HG03039 (cell line): ENCODE measurements around the gene MARK2.

Experiments
- ATAC-seq: cut with Tn5 transposase; IDR thresholded peaks from one replicate; pipeline ENCODE4 v1.9.1; 2021; ENCODE audit warnings: mild to moderate bottlenecking, moderate library complexity; ENCODE audit not compliant: unreplicated experiment

MARK2 gene

GRCh38 chr11:63920126-63920938 lies 81.4 kb downstream of the MARK2 start:
- no peak for ATAC-seq

GRCh38 chr11:63920939-63921417 lies 82.1 kb downstream of the MARK2 start:
- ATAC-seq: no peak

- no peak for ATAC-seq
Observed at GRCh38 chr11:63922673-63923192, 83.8 kb downstream of the MARK2 start.

- no peak for ATAC-seq
Observed at GRCh38 chr11:63923319-63923718, 84.4 kb downstream of the MARK2 start.

- ATAC-seq: no peak
Observed at GRCh38 chr11:63929616-63930015, 90.7 kb downstream of the MARK2 start.

- ATAC-seq: no peak
Observed at GRCh38 chr11:63931045-63931444, 92.1 kb downstream of the MARK2 start.

- ATAC-seq: no peak
Observed at GRCh38 chr11:63931876-63932275, 93.0 kb downstream of the MARK2 start.

GRCh38 chr11:63933459-63933858 lies 94.5 kb downstream of the MARK2 start:
- ATAC-seq: no peak

GRCh38 chr11:63937713-63938478 lies 99.0 kb downstream of the MARK2 start:
- peak; percentile 6 for ATAC-seq

GRCh38 chr11:63938479-63939396 lies 99.8 kb downstream of the MARK2 start, which contains the start of gene NAA40:
Gene NAA40, plus strand, starts transcription at chr11:63939002. Its CDS starts 95 bp downstream, at chr11:63939097.
- ATAC-seq: peak; percentile 87

- no peak for ATAC-seq
Observed at GRCh38 chr11:63939397-63939891, 100.5 kb downstream of the MARK2 start.

GRCh38 chr11:63940786-63941185 lies 101.9 kb downstream of the MARK2 start:
- ATAC-seq: no peak

- no peak for ATAC-seq
Observed at GRCh38 chr11:63941901-63942300, 103.0 kb downstream of the MARK2 start.

- ATAC-seq: no peak
Observed at GRCh38 chr11:63942803-63943202, 103.9 kb downstream of the MARK2 start.

GRCh38 chr11:63944987-63945386 lies 106.1 kb downstream of the MARK2 start:
- ATAC-seq: no peak

GRCh38 chr11:63945477-63946163 lies 106.7 kb downstream of the MARK2 start:
- ATAC-seq: no peak

GRCh38 chr11:63951779-63952536 lies 113.0 kb downstream of the MARK2 start:
- ATAC-seq: no peak

- no peak for ATAC-seq
Observed at GRCh38 chr11:63952570-63952969, 113.7 kb downstream of the MARK2 start.

- no peak for ATAC-seq
Observed at GRCh38 chr11:63958008-63958407, 119.1 kb downstream of the MARK2 start.
